ENCODE data around the gene KCNJ16.
A peak's percentile ranks its signal among the peaks of the same experiment; 100 is the strongest.

KCNJ16 gene

DNA sequence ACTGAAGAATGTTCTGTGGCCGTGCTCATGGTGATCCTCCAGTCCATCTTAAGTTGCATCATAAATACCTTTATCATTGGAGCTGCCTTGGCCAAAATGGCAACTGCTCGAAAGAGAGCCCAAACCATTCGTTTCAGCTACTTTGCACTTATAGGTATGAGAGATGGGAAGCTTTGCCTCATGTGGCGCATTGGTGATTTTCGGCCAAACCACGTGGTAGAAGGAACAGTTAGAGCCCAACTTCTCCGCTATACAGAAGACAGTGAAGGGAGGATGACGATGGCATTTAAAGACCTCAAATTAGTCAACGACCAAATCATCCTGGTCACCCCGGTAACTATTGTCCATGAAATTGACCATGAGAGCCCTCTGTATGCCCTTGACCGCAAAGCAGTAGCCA is 57.5 kb downstream of the KCNJ16 start:
- DNase-seq: no peak

DNA sequence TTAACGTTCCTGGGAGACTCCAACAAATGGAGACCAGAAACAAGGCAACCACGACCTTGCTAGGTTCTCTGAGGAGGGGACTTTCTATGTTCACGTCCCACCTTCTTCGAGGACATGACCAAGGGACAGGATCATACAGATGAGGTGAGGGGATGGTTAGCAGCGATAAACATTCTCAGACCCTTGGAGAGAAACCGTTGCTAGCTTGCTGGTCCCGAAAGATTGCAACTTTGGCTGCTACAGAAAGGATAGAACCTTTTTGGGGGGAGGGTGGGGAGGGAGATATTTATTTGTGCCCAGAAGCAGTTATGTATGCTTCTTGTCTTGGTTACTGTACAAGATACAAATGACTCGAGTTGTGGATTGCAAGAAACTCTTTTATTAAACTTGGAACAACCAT is 59.0 kb downstream of the KCNJ16 start:
- DNase-seq: no peak

DNA sequence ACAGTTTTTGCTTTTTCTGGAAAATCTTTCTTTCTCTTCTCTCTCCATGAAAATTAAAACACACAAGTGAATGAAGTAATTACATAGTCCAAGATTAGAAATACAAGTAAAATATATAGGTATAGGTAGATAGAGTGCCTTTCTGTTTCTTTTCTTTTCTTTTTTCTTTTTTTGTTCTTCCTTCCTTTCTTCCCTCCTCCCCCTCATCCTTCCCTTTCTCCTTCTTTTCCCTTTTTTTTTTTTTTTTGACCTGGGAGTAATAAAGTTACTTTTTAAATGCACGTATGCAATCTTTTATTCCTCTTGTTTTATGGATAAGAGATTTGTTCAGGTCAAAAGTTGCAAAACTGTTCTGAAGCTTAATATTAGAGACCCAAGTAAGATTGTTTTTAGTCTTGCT is 59.8 kb downstream of the KCNJ16 start:
- no peak for DNase-seq

DNA sequence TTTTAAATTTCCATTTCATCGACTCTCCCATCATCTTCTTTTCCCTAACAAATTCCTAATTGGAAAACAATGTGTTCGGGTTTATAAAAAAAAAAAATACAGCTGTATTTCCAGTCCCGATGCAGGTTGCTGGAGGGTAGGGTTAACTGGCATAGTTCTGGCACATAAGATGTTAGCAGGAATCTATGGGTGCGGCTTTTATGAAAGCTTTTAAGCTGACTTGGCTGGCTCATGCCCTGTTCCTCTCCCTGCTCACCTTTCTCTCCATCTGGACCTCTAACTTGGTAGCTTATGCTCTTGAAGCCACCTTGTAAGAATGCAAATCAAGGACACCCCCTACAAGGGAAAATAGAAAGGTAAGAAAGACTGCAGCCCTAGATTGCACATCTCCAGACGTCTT is 61.1 kb downstream of the KCNJ16 start:
- DNase-seq: no peak

DNA sequence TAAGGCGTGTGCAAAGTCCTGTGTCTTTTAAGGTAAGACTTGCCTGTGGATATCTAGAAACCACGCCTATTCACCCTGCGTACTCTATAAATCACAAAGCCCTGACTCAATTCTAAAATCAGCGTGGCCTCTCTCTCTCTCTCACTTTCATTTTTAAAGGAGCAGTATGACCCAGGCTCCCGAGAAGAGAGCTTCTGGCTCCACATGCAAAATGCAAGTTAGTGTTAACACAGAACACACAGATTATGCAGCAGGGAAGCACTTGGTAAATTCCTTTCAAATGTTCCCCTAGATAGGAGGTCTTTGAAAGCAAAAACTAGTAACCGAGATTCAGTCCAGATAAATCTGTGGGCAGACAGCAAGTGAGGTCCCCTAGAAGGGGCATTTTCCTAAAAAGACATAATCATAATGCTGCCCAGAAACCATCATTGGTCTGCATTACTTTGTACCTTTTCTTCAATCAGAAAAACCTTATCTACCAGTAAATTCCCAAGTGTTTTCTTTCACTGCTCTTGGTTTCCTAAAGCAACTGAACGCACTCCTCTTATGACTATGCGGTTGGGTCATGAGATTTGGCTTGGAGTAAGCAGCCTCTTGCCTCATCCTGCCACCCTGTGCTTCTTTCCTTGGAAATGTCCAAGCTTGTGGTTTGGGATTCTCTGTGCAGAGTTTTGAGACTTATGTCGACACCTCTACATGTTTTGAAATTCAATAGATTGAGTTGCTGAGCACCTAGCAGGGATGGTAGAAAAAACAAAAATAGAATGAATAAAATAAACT is 62.6 kb downstream of the KCNJ16 start:
- DNase-seq: peak; percentile 48

DNA sequence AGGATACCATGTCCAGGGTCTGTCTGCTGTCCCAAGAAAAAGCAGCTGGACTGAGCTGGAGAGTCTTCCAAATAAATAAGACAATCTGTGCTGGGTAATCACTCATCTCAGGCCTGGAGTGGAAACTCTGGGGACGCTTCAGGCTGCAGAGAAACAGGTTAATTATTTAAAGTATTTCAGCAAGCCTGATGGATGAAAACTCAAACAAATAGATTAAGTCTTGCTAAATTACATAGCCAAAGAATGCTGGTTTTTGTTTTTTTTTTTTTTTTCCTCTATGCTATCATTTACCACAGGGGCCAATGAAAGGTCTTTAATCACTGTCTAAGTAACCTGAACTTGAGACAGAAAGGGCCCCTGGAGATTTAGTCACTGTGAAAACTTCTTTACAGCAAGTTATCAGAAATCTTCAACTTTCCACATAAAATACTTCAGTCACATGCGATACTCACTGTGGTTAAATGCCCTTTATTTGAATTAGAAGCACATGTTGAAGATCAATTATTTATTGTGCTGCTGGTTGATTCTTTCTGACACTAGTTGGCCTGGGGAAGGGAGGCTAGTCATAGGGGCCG is 63.4 kb downstream of the KCNJ16 start:
- DNase-seq: no peak

DNA sequence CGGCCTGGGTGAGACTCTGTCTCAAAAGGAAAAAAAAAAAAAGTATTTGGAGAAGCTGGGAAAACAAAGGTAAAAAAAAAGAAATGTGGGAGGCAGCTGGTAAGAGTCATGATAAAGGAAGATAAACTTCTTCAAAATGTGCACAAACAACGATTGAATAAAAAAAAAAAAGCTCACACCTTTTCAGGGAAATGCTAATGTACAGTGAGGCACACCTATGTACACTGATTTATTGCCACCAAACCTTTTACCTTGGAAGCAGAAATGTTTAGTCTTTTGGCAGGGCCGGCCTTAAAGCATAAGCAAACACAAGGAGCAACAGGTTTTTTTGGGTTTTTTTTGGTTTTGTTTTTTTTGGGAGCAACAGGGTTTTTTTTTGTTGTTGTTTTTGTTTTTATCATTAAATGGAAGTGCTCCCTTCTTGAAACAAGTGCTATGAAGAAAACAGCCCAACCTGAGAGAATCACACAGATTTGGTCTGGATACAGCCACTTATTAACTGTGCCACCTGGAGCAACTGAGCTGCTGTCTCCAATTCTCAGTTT is 64.5 kb downstream of the KCNJ16 start:
- DNase-seq: no peak

DNA sequence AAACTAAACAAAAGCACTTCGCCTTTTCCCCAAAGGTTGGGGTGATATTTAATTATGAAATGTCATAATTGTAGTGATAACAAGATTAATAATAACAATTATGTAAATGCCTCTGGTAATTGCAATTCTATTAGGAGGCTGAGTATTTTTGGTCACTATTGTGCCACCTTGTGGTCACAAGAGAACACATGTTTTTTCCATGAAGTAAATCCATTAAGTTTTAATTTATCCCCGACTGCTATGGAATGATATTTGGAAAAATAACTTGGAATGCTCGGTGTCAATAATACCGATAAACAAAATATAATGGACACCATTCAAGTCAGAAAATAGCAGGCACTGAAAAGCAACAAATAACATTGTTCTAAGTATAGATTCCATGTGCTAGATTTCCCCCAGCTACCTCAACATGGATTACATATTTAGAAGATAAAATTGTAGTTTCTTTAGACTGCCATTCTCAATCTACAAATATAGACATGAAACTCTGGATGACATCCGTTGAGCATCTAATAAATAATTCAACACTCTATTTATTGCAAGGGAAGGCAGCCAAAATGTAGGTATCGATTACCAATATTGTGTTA is 69.3 kb downstream of the KCNJ16 start:
- no peak for DNase-seq

DNA sequence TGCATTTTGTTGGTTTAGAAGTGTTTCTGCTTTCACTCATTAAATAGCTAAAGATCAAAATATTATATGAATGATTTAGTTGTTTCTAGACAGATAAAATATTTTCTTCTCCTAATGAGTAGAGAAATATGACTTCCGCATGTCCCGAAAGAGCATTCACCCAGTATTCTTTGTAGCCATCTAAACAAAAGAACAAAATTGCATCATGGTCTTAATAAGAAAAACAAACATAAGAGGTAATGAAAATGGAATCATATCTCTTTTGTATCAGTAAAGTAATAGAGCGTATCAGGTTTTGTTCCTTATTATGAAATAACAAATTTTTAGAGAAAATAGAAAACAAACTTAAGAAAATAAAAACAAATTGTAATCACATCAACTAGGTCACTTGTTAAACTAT is 78.2 kb downstream of the KCNJ16 start:
- no peak for DNase-seq

DNA sequence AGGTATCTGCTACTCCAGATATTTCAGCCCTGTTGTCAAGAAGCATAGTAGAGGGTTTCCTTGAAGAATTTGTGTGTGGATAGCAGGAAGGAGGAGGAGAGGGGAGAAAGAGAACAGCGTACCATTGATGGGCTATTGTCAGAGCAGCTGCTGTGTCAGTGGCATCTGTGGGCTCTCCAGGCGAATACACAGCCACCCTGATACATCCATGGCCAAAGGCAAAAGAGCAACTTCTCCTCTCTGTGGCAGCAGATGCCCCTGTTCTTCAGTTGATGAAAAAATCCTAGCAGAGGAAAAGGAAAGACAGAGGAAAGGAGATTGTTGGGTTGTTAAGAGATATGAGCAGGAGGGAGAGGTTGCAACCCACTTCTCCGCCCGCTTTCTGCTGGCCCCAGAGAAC is 82.1 kb downstream of the KCNJ16 start:
- DNase-seq: no peak

DNA sequence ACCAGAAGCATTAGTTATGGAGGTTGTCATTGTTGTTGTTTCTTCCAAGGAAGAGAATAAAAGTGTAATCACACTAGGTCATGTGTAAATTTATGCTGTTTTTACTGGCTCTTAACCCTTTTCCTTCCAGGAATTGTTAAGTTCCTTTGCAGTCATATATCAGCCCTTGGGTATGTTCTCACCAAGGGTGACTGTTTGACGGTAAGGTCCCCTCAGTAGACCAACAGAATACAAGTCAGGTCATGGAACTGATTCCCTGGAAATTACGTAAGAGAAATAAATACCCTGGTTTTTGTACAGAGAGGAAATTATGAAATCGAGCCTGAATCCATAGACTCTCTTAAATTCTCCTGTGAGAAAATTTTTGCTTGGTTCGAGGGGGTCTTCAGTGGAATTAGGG is 83.2 kb downstream of the KCNJ16 start:
- no peak for DNase-seq

DNA sequence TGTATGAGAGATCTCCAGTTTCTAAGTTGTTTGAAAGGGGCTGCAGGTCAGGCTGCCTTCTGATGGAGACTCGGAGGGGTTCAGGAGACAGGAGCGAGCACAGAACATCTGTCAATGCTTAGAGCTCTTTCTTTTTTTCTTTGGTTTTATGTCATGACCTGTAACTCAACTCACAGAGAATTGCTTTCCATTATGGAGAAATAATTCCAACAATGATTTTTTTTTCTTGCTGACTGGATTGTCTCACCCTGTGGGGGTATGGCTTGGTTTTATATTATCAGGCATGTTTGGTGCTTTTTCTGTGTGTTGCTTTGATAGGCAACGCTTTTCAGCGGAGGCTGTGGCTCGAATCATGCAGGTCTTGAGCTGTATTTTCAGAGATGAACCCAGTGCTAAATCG is 83.6 kb downstream of the KCNJ16 start:
- DNase-seq: no peak

DNA sequence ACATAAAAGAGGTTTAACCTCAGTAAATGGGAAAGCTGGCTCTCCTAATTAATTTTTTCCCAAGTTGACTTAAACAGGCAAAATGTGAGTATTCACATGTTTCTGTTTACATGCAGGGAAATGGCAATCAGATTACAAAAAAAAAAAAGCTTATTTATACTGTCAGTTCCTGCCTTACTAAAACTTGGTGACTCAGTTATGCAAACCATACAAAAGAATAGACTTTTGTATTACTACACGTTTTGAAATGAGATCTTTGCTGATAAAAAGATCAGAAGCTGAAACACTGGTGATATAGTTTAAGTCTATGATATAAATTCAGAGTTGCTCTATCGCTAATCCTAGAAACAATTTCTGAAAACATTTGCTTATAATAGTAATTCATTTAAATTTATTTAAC is 85.0 kb downstream of the KCNJ16 start:
- no peak for DNase-seq

DNA sequence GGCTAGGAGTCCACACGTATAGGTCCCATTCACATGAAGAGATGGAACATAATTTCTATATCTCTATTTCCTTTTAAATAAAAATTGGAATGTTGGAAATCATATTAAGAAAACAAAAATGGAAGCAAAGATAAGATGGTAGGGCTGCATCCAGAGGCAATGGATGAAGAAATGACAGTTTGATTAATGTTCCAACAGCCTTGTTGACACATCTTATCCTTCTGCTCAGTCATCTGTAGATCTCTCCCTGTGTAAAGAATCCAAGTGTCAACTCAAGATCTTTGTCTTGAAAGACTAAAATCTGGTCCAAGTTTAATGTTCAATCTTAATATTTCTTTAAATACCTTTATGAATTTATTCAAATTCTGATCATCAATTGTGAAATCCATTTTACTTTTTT is 86.5 kb downstream of the KCNJ16 start:
- DNase-seq: no peak

DNA sequence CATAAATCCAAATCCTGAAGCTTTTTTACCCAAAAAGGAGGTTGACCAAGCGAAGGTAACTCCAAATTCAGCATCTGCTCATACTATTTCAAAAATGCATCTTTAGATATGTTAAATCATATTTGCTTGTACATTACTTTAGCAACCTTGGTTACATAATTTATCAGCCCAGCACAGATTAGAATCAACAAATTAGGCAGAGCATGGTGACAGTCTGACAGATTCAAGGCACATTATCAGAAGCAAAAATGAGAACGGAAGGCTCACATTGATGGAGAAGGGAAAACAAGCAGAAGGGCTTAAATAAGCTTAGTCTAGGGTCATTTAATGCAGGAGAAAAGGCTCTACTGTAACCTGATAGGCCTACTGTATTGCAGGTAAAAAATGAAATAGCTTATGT is 90.4 kb downstream of the KCNJ16 start:
- no peak for DNase-seq

DNA sequence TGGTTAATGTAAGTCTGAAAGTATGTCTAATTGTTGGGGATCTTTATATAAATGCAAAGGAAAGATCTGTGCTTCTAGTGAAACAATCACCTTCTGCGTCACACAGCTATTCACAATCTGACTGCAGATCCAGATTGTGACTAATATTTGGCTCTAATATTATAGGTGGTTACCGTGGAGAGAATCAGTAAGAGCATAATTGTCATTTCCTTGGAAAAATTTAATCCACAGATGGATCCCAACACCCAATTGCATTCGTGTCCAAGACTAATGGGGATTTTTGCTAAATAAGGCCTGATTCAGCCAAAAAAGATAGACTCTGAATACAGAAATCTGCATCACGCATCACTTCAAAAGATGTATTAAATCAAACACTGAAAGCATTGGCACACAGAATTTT is 91.6 kb downstream of the KCNJ16 start:
- no peak for DNase-seq

DNA sequence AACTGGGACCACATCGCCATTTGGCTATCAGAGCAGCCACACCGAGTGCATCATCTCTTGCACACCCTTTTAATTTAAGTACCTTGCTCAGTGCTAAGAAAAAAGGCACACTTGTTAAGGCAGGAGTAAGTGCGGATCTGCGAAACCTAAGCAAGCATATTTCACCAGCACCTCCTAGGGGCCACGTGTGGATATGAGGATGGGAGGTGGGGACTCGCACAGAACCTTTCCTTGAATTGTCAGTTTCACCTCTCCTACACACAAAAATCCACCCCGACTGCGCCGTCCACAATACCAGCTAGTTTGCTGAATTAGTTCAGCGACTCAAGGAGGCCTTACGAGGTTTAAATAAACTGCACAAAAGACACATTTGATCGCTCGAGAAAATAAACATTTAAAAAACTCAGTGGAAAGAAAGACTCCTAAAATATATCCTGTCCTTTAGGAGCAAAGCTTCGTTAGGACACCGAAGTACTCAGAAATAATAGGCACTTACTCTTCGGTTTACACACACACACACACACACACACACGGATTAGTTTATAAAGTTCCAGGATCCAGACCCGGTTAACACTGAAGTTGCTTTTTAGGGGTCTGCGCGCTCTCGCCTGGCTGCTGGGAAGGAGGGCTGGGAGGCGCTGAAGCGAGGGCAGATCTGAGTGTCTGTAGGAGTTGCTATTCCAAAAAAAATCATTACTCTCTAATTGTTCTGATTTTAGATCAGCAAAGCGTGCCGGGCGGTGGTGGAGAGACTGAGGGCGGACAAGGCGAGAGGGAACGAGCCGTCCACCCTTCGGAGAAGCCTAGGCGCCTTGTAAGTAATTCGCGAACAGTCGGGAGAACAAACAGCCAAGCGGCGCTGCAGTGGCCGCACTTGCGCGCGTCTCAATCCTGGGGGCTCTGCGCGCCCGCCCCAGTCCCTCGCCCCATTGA is 93.3 kb downstream of the KCNJ16 start:
- peak; percentile 45 for DNase-seq

DNA sequence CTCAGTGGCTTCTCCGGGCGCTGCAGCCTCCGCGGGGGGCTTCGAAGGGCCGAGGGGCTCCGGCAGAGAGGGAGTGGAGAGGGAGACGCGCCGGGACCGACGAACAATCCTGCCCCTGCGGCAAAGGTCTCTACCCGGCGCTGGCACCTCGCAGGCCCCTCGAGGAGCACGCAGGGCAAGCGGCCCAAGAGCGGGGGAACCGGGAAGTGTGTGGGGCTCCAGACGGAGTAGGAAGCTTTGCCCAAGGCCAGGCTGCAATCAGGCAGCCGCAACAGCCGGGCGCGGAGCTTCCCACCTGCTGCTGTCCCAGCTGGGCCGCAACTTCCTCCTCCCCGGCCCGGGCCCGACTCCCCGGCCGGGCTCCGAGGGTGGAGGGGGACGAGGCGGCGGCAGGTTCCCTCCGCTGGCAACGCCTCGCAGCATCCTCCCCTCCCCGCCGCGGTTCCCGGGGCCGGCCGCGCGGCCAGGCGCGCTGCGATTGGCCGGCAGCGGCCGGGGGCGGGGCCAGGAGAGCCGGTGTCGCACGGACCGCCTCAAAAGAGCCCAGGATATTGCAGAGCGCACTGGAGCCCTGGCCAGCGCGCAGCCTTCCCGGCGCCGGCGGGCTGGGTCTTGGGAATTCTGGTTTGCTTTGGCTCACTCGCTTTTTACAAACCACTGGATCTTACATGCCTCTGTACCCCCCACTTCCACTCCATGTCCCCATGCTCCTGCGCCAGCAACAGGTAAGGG is 94.1 kb downstream of the KCNJ16 start, which contains the start of gene KCNJ2:
TSS of gene KCNJ2 (plus strand) at position 556 of the 732 bp plus-strand sequence. CDS start 5,508 bp downstream, outside the sequence.
- DNase-seq: peak; percentile 67

DNA sequence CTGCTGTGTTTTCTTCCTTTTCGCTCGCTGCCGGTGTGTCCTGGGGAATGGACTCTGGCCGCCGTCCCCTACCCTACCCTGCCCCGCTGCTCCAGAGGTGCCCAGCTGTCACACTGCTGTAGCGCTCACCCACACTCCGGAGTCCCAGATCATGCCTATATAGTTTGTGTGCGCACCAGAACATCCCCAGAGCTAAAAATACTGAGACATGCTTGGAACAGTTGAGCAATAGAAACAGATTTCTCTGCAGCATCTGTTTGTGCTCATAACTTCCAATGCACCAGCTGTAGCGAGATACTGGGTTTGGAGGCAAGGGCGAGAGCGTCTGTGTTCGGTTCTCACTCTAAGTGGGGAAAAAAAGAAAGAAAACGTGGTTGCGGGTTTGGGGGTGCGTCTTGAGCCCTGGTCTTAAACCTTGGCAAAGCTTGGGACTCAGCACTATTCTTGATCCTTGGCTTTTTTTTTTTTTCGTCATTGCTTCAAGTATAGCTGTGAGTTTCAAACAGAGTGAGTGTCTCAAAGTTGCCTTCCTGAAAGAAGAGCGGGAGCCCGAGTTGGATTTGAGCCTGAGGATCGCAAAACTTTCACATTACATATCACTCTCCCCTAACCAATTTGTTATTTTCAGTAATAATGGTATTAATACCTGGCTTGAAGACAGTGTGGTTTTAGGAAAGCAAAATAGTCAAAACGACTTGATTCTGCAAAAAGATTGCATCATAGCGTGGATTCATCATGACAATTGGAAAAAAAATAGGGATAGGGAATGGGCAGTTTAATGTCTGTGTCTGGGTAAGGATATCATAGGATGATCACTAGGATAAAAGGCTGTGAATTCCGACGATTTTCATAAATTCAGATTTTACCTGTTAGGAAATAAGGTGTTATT is 94.9 kb downstream of the KCNJ16 start:
- no peak for DNase-seq

DNA sequence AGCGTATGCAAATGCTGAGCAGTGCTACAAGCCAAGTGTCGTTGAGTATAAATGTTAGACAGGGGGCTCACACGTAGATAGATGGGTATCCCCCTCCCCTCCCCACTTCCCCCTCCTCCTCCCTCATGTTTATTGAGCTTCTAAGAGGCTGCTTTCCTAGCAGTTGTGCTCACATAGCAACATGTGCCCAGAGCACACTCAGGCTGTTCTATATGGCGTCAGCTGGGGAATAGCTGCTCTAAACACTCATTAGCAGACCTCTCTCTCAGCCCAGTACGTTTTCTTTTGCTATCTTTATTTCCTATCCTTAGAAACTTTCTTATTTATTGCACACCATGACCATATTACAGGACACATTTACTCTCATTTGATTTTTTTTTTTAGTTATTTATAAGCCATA is 96.1 kb downstream of the KCNJ16 start:
- DNase-seq: no peak

DNA sequence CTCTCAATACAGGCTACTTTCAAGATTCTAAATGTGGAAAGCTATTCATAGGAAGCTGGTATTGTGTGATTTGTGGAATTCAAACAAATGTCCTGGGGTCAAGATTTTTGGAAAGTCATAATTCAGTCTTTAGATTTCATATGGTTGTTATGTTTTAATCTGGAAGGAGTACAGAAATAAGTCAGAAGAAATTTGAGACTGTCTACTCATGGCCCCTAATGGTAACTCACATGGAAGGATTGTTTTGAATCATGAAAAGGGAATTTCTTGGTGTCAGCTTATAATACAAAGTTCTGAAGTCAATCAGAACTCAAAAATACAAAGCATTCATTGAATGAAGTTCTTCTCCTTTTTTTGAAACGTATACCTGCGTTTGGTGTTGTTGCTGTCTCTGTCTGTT is 97.4 kb downstream of the KCNJ16 start:
- no peak for DNase-seq
